Activated naive CD4-positive, alpha-beta T cell treated with anti-CD3 and anti-CD28 coated beads, Interleukin-2, amount 50 U/mL, for 72 hours (primary cell): Measurements from ENCODE around the gene PFKFB1. TPM values are rescaled to one million over a fixed set of nuclear protein-coding genes. Genes with fewer than 3 reads are reported as not detected.

Experiments
- total RNA-seq, 2 donors: library from RNA; stranded (reverse); gene quantifications; one replicate each; pipeline ENCODE4 v1.2.3, GENCODE V29; 2022

PFKFB1 gene
- total RNA-seq, 2 donors from 2014 or later = 0.27 to 0.99 TPM

Other genes with a start within 250 kb of the PFKFB1 start
- gene ITIH6, start 195.9 kb downstream of the PFKFB1 start, total RNA-seq = not detected
- gene MAGED2, start 186.4 kb downstream of the PFKFB1 start, total RNA-seq = 10 to 100 TPM; 35.2 to 43.5 TPM
- 1 to 10 TPM; 4.8 to 7.9 TPM for gene TRO, start 73.4 kb downstream of the PFKFB1 start, total RNA-seq
- 10 to 100 TPM; 34.6 to 40.0 TPM for gene APEX2, start 6.2 kb upstream of the PFKFB1 start, total RNA-seq
- not detected for gene ALAS2, start 36.8 kb upstream of the PFKFB1 start, total RNA-seq
- 1 to 10 TPM; 1.3 to 1.6 TPM for gene PAGE2B, start 80.8 kb upstream of the PFKFB1 start, total RNA-seq
- under 1 TPM in 1 of 2 donors, not detected in 1; 0.73 TPM for gene PAGE2, start 94.8 kb upstream of the PFKFB1 start, total RNA-seq
- not detected for gene PAGE5, start 226.2 kb upstream of the PFKFB1 start, total RNA-seq